ENCODE results near the gene INPP5D.

- no peak for TF ChIP-seq POLR2A (IDR thresholded peaks at IDR 0.05; ENCODE audit: low read length)
- no peak for TF ChIP-seq GATA1 (IDR thresholded peaks at IDR 0.05; ENCODE audit: low read depth, low read length)
Observed at GRCh38 chr2:233213975-233214374, 153.8 kb downstream of the INPP5D start.

Measured in erythroblast (primary cell).